ENCODE results near the gene CEP20.

DNA sequence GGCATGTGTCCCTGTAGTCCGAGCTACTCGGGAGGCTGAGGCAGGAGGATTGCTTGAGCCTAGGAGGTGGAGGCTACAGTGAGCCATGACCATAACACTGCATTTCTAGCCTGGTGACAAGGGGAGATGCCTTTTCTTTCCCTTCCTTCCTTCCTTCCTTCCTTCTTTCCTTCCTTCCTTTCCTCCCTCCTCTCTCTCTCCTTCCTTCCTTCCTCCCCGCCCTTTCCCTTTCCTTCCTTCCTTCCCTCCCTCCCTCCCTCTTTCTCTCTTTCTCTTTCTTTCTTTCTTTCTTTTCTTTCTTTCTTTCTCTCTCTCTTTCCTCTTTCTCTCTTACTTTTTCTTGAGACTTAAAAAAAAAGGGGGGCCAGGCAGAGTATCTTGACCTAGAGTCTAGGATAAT lies 3.1 kb upstream of the CEP20 start:
- TF ChIP-seq TEAD4 (IDR thresholded peaks at IDR 0.05) (no peak), EGR1 (IDR thresholded peaks at IDR 0.05) (no peak)
